K562 (cell line): ENCODE measurements around the gene HNRNPF. TPM values are rescaled to one million over a fixed set of nuclear protein-coding genes. Genes with fewer than 3 reads are reported as not detected.

Experiments used
- CBFB ChIP-seq: sonication (generic); formaldehyde crosslinking; IDR thresholded peaks from 2 replicates; pipeline ENCODE4 v1.4.0; 2020; ENCODE audit warnings: mild to moderate bottlenecking, missing genetic modification reagents
- E2F8 ChIP-seq: fragments of 450-650 bp; IDR thresholded peaks from 2 replicates; pipeline ENCODE4 v1.7.1; 2018; ENCODE audit warnings: mild to moderate bottlenecking, low read depth; ENCODE audit not compliant: partially characterized antibody
- GATAD2A ChIP-seq: fragments of 450-650 bp; IDR thresholded peaks from 2 replicates; pipeline ENCODE4 v1.6.1; 2017
- GTF2E2 ChIP-seq: fragments of 200-800 bp; sonication (Bioruptor generic); IDR thresholded peaks from 2 replicates; pipeline ENCODE4 v1.6.1; 2016; ENCODE audit warnings: missing genetic modification characterization, missing compliant biosample characterization
- HOXB6 ChIP-seq: fragments of 250-450 bp; sonication (Bioruptor Pico); IDR thresholded peaks from 2 replicates; pipeline ENCODE4 v1.5.1; 2022; ENCODE audit warnings: mild to moderate bottlenecking, borderline replicate concordance
- POLR2G ChIP-seq: fragments of 200-400 bp; formaldehyde crosslinking; IDR thresholded peaks from 2 replicates; pipeline ENCODE4 v1.6.1; 2017; ENCODE audit warnings: low read depth, mild to moderate bottlenecking, antibody characterized with exemption, low read length, moderate library complexity
- SMAD3 ChIP-seq: fragments of 450-650 bp; formaldehyde crosslinking; conservative IDR thresholded peaks from 2 replicates; pipeline ENCODE4 v1.4.0; 2020; ENCODE audit warnings: mild to moderate bottlenecking
- TGIF2 ChIP-seq: sonication (generic); formaldehyde crosslinking; IDR thresholded peaks from 2 replicates; pipeline ENCODE4 v1.8.1; 2022; ENCODE audit warnings: mild to moderate bottlenecking, missing genetic modification reagents, moderate library complexity
- ZBTB33 ChIP-seq: sonication (generic); formaldehyde crosslinking; IDR thresholded peaks from 2 replicates; pipeline ENCODE4 v1.8.1; 2023; ENCODE audit warnings: mild to moderate bottlenecking, missing genetic modification reagents
- ZMIZ1 ChIP-seq, 2 experiments: fragments of 150-350 bp in 1 of 2; IDR thresholded peaks; 2 replicates each; pipeline ENCODE4 v1.6.1; 2012 to 2016; ENCODE audit warnings: low read depth in 2 of 2, low read length in 2 of 2, mild to moderate bottlenecking in 1 of 2, moderate library complexity in 1 of 2
- ZNF165 ChIP-seq: fragments of 250-450 bp; sonication (Bioruptor Pico); IDR thresholded peaks from 2 replicates; pipeline ENCODE4 v1.4.0; 2020; ENCODE audit warnings: borderline replicate concordance
- polyA plus RNA-seq, 8 experiments: library from polyadenylated mRNA; depleted of rRNA in 4 of 8; stranded (reverse) in 5 of 8; unstranded in 3 of 8; fragments of >200 nt; fragmentation: Nextera tagmentation in 2 of 8; fragmentation: Illumina TruSeq in 1 of 8; extraction: Ambion mirVana in 2 of 8; extraction: Trizol in 1 of 8; gene quantifications; 2 replicates each; pipeline versions ENCODE4 v1.2.1 to v1.2.3, GENCODE V29; 2011 to 2014; ENCODE audit warnings: inconsistent platforms in 1 of 8, missing spikeins in 1 of 8
- total RNA-seq, 7 experiments: library from RNA; depleted of rRNA in 6 of 7; stranded (reverse); fragments of >200 nt in 6 of 7; fragmentation: Illumina TruSeq in 2 of 7; extraction: Trizol in 2 of 7; gene quantifications; 2 replicates each; pipeline versions ENCODE4 v1.2.1 to v1.2.3, GENCODE V29; 2011 to 2021; ENCODE audit warnings: low replicate concordance in 1 of 7

HNRNPF gene
- total and polyA plus RNA-seq, 9 of the 15 experiments (the other 6 are each of a cell fraction or from before 2014, with no cell fraction given), result 192 to 489 (median 416) TPM

- TF ChIP-seq ZBTB33, result peak; percentile 97
- 0 out of 2 replicates have a peak, but pooled peaks have one; percentile 69 for TF ChIP-seq TGIF2 (CRISPR knock-in tag)
- TF ChIP-seq GATAD2A, result peak; percentile 71; the same call in 1 of the 2 replicates
- peak in 1 of 2 experiments; percentile 16; a peak in 1 of 4 replicates for TF ChIP-seq ZMIZ1 (IDR thresholded peaks at IDR 0.05; ENCODE audit: low read depth in 2 of 2, low read length in 2 of 2)
- TF ChIP-seq POLR2G, result peak; percentile 88
- TF ChIP-seq CBFB (CRISPR knock-in tag), result peak; percentile 57; the same call in 1 of the 2 replicates
- TF ChIP-seq E2F8, result peak; percentile 85
- TF ChIP-seq SMAD3 (CRISPR knock-in tag), result peak; percentile 62; the same call in 1 of the 2 replicates
- no peak for TF ChIP-seq ZNF165 (CRISPR knock-in tag)
- no peak for TF ChIP-seq HOXB6 (CRISPR knock-in tag)
- peak; percentile 65; the same call in 1 of the 2 replicates for TF ChIP-seq GTF2E2
Observed at GRCh38 chr10:43396928-43397624, 11.9 kb downstream of the HNRNPF start (continued).
